BE2C (cell line): ENCODE results near the gene NREP. TPM values are rescaled to one million over a fixed set of nuclear protein-coding genes. Genes with fewer than 3 reads are reported as not detected.

Source experiments
- DNase-seq: peaks from one replicate; pipeline ENCODE4 v3.0.0-alpha.2; 2020
- H3K27me3 ChIP-seq: fragments of 250-450 bp; sonication (Bioruptor Pico); 2 replicates; pipeline ENCODE4 v1.5.1; 2020; ENCODE audit warnings: mild to moderate bottlenecking
- H3K36me3 ChIP-seq: fragments of 250-450 bp; sonication (Bioruptor Pico); 2 replicates; pipeline ENCODE4 v1.5.1; 2020; ENCODE audit warnings: mild to moderate bottlenecking
- H3K4me1 ChIP-seq: fragments of 250-450 bp; sonication (Bioruptor Pico); 2 replicates; pipeline ENCODE4 v1.5.1; 2020
- H3K4me3 ChIP-seq: 2 replicates; pipeline ENCODE4 v1.5.1; 2011; ENCODE audit warnings: low read depth, low read length
- H3K9me3 ChIP-seq: fragments of 250-450 bp; sonication (Bioruptor Pico); 2 replicates; pipeline ENCODE4 v1.5.1; 2020
- CTCF ChIP-seq: IDR thresholded peaks from 2 replicates; pipeline ENCODE4 v1.5.1; 2012; ENCODE audit warnings: mild to moderate bottlenecking, low read depth, low read length
- polyA plus RNA-seq: library from polyadenylated mRNA; unstranded; fragments of >200 nt; gene quantifications from one replicate; pipeline ENCODE4 v1.2.1, GENCODE V29; 2012; ENCODE audit warnings: low read depth, missing spikeins; ENCODE audit not compliant: insufficient read length, insufficient read depth

NREP gene
- 77.7 TPM for polyA plus RNA-seq

DNA sequence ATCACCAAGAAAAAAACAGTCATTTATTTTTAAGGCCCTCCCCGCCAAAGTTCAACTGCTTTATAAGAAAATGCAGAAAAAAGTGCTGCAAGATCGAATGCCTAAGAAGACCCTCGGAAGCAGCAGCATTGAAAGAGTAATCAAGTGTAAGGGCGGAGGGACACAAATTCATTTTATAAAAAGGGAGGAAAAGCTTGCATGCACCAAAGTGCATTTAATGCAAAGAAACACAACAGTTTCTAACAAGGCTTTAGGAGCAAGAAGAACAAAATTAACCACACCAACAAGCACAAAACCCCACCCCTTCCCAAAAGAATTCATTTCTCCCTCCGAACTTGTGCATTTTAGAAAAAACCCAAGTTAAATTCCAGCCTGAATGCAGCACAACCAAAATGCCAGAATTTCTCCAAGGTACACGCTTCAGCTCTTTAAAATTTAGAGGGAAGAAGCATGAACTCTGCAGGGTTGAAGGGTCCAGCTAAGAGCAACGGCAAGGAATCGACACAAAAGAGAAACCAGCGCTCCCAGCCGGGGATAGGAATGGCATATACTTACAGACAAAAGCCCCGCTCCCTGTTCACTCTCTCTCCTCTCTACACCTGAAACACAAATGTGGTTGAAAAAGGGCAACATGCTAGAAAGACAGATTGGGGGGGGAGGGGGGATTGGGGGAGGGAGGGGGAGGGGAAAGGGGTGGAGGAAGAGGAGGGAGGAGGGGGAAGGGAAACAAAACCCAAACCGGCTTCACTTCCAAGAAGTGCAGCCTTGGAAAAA is at the start of gene NREP:
Gene NREP (minus strand): TSS at position 614 of the 774 bp plus-strand sequence. CDS start 1,422 bp downstream, outside the sequence.
- no peaks in the 10 kb centered on the region for H3K9me3 ChIP-seq
- DNase-seq, result peak; percentile 69
- TF ChIP-seq CTCF, result no peak
- peak within 1 kb of the TSS; percentile 98 for H3K4me3 ChIP-seq
- H3K36me3 ChIP-seq, result peaks cover 6% of the 10 kb centered on the region; the same call in 1 of the 2 replicates
- no peaks in the 10 kb centered on the region; the same call in 1 of the 2 replicates for H3K4me1 ChIP-seq
- H3K27me3 ChIP-seq, result no peaks in the 10 kb centered on the region

DNA sequence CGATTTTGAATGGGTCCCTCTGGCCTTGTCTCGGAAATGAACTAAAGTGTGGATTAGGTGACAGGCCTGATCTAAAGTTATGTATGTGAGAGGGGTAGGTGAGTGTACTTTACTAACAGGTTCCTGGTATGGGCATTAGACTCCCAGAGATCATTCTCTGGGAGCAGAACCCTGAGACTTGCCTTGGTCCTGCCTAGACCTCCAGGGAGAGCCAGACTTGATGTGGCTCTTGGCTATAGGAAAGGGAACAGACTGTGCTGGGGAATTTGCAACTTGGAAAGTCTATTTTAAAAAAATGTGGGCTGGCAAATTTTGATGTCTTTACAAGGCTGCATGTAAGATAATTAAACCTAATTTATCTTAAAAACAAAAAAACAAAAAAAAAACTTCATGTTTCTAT is 49.8 kb upstream of the NREP start:
- Histone ChIP-seq H3K4me1 (no peaks in the 10 kb centered on the region), H3K9me3 (no peaks in the 10 kb centered on the region), H3K36me3 (no peaks in the 10 kb centered on the region), H3K4me3 (no peak overlapping the region), H3K27me3 (no peaks in the 10 kb centered on the region)
- TF ChIP-seq CTCF, result no peak
- DNase-seq, result no peak

DNA sequence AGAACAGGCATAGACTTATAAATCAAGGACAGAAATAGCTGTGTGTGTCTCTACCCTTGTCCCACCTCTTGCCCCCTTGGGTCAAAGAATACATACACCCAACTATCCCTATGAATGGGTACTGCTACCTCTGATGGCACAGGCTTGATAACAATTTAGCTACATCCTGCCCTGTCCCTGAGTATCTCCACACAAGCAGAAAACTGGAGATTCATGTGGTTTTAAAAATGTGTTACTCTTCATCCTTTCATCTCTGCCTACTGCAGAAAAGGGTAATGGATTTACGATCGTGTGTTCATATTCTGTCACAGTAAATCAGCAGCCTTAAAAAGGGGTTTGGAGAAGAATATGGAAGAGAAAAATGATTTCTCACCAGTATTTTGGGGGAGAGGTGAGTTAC is 49.2 kb upstream of the NREP start:
- Histone ChIP-seq H3K36me3 (no peaks in the 10 kb centered on the region), H3K4me1 (no peaks in the 10 kb centered on the region), H3K9me3 (no peaks in the 10 kb centered on the region), H3K27me3 (no peaks in the 10 kb centered on the region), H3K4me3 (no peak overlapping the region)
- DNase-seq, result no peak
- no peak for TF ChIP-seq CTCF

DNA sequence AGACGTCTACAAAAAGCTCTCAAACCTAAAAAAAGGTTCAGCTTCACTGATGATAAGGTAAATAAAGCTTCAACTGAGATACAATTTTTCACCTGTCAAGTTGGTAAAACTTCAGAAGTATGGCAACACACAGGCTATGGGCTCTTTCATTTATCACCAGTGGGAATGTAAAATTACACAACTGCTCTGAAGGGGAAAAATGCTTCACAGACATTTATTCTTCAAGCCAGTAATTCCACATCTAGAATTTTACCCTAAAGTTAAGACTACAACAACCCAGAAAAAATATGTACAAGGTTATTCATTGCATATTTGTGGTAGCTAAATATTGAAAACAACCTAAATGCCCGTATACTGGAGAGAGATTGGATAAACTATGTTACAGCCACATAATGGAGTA is 48.1 kb upstream of the NREP start:
- no peak for DNase-seq
- Histone ChIP-seq H3K9me3 (no peaks in the 10 kb centered on the region), H3K4me3 (no peak overlapping the region), H3K36me3 (no peaks in the 10 kb centered on the region), H3K27me3 (no peaks in the 10 kb centered on the region), H3K4me1 (no peaks in the 10 kb centered on the region)
- no peak for TF ChIP-seq CTCF

GRCh38 chr5:111800351-111800750 is 43.4 kb upstream of the NREP start:
- H3K36me3 ChIP-seq, result no peaks in the 10 kb centered on the region
- H3K27me3 ChIP-seq, result no peaks in the 10 kb centered on the region
- H3K4me1 ChIP-seq, result no peaks in the 10 kb centered on the region
- H3K4me3 ChIP-seq, result no peak overlapping the region
- no peak for TF ChIP-seq CTCF
- no peak for DNase-seq
- H3K9me3 ChIP-seq, result no peaks in the 10 kb centered on the region

GRCh38 chr5:111795142-111795541 is 38.1 kb upstream of the NREP start:
- no peaks in the 10 kb centered on the region for H3K36me3 ChIP-seq

More at GRCh38 chr5:111795142-111795541, 38.1 kb upstream of the NREP start:
- TF ChIP-seq CTCF, result no peak
- Histone ChIP-seq H3K4me3 (no peak overlapping the region), H3K4me1 (no peaks in the 10 kb centered on the region), H3K27me3 (no peaks in the 10 kb centered on the region), H3K9me3 (no peaks in the 10 kb centered on the region)
- DNase-seq, result no peak
